Measurements from ENCODE around the gene CCL17.
"Not testable (repeated sequence)": the region's sequence is repeated elsewhere in the genome, so short reads cannot be mapped to it uniquely, and the experiment has no call there.

CCL17 gene

GRCh38 chr16:57432989-57433388 is 28.4 kb downstream of the CCL17 start:
- DNase-seq (ENCODE audit: low read depth) = no peak

- no peak for DNase-seq (ENCODE audit: low read depth)
Observed at GRCh38 chr16:57434003-57434402, 29.4 kb downstream of the CCL17 start.

- no peak for DNase-seq (ENCODE audit: low read depth)
Observed at GRCh38 chr16:57435838-57436237, 31.3 kb downstream of the CCL17 start.

- DNase-seq (ENCODE audit: low read depth) = not testable (repeated sequence)
Observed at GRCh38 chr16:57439947-57440346, 35.4 kb downstream of the CCL17 start.

- not testable (repeated sequence) for DNase-seq (ENCODE audit: low read depth)
Observed at GRCh38 chr16:57440551-57440950, 36.0 kb downstream of the CCL17 start.

DNA sequence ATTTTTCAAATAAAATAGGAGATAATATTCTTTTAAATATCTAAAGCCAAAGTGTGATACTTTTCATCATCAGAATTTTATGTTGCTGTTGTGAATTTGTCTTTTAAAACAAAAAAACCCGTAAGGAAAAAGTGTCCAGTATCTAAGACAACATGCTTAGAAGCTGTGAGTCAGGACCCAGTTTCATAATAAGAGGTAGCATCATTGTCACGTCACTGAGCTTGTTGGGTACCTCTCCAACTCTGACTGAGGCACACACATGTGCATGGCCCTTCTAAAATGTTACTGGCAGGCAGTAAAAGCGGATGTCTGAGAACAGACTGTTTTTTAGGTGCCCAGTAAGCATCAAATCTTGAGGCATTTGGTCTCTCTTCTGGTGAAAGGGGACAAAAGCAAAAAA is 40.1 kb downstream of the CCL17 start:
- DNase-seq (ENCODE audit: low read depth) = no peak

GRCh38 chr16:57445510-57445909 is 40.9 kb downstream of the CCL17 start:
- no peak for DNase-seq (ENCODE audit: low read depth)

DNA sequence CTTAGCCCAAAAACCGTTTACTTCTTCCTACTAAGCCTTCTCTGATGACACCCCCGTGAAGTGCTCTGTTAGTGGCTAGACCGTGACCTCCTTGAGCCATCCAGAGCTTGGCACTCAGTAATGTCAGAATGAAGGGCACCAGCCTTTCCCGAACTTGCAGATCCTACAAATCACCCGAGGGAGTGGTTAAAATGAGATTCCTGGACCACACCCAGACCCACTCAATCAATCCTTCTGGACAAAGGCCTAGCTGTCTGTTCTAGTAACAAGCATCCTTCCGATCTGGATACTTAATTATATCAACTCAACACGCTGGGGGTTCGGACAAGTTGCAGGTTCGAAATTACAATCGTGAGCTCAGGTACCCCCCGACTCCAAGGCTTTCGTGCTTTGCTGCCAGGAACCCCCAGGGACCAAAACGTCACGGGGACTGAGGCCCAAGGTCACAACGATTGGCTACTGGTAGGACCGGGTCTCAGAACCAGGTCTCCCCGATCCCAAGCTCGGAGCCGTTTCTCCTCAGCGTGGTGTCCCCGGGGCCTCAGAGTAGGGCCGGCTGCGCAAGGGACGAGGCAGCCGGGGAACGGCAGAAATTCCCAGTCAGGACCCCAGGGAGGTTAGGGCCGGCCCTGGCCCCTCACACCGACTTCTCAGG is 42.1 kb downstream of the CCL17 start:
- no peak for DNase-seq (ENCODE audit: low read depth)

DNA sequence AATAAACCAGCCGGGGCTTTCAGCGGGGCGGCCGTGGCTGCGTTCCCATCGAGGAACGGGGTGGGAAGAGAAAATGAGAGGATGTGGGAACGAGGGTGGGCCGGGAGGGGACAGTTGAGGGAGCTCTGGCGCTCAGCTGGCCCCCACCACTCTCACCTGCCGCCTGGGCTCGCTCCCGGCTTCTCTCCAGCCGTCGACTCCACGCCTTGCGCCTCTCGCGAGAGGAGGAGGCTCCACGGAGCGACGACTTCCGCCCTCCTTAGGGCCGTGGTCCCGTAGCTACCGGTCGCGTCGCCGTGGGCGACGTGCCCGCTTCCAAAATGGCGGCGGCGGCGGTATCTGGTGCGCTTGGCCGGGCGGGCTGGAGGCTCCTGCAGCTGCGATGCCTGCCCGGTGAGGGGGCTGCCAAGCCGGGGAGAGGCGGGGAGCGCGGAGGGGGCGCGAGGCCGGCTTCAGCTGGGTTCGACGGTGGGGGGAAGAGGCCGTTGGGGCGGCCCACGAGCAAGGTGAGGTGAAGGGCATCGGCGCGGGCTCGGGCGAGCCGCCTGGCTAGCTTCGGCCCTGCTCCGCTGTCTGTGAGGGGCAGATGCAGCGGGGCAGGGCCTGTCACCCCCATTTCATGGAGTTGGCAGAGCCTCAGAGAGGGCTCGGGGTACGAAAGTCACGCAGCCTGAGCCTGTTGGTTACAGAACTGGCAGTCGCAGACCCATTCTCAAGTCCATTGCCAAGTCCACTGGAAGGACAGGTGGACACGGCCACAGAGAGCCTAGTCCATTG is 42.8 kb downstream of the CCL17 start, which contains the start of the genes CIAPIN1 and COQ9:
Gene CIAPIN1 (minus strand): TSS at position 200 of the 777 bp plus-strand sequence. CDS start 6,457 bp downstream, outside the sequence.
Gene COQ9 (plus strand): TSS at position 294 of the 777 bp plus-strand sequence. CDS start 27 bp downstream, at position 321.
- peak; percentile 86 for DNase-seq (ENCODE audit: low read depth)

- no peak for DNase-seq (ENCODE audit: low read depth)
Observed at GRCh38 chr16:57452021-57452420, 47.5 kb downstream of the CCL17 start.

DNA sequence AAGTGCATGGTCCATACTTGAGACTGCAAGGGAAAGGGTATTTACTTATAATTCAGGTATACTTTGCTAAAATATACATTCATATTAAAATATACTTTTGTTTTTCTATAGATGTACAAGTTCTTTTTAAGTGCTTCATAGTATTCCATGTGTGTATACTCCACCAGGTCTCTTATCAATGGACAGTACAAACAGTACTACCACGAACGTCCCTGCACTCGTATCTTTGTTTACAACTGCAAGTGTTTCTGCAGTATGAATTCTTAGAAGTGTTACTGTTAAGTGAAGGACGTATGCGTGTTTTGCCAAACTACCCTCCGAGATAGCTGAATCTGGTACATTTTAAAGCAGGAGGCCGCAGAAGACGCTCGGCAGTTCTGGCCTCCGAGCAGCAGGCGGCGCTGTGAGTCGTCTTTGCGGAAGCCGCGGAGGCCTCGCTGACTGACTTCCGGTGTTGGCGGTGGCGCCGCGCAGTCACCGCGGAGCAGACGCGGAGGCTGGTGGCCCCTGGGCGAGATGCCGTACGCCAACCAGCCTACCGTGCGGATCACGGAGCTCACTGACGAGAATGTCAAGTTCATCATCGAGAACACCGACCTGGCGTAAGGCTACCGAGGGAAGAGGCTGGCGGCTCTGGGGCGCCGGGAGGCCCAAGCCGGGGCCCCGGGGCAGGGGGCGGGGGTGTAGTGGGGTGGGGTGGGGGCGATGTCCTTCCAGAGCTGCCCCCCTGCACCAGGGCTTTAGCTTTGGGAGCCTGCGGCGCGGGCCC is 57.8 kb downstream of the CCL17 start, which contains the start of gene POLR2C:
Gene POLR2C (plus strand): TSS at position 471 of the 769 bp plus-strand sequence. CDS start 46 bp downstream, at position 517.
- DNase-seq (ENCODE audit: low read depth) = peak; percentile 74

GRCh38 chr16:57462978-57463362 is 58.4 kb downstream of the CCL17 start:
- no peak for DNase-seq (ENCODE audit: low read depth)

DNA sequence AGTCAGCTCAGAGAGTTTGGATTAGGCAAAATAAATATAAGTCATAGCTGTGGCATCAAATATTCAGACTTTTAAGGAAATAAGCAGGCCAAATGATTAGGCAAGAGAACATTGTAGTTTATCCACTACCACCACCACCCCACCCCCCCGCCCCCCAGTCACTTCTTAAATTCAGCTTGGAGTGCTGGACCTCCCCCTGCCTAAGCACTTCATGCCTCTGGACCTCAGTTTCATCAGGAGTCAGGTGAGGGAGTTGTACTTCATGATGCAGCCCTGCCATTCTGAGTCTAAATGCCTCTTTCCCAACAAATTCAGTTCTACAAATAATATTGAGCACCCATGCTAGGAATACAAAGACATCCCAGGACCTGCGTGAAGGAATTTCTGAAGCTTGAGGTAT is 60.0 kb downstream of the CCL17 start:
- DNase-seq (ENCODE audit: low read depth) = no peak

Data from CMK (cell line).